Adrenal gland (tissue), 5 donors: ENCODE measurements around the gene WDR59.

Experiments used
- CTCF ChIP-seq, 6 experiments: fragments of 450-650 bp in 4 of 6; fragments of 200-600 bp in 2 of 6; sonication (generic) in 1 of 6; IDR thresholded peaks; 1 replicate in 5 of 6; 2 replicates in 1 of 6; pipeline versions ENCODE4 v1.5.1 to v1.8.0; 2016 to 2021; ENCODE audit warnings: antibody characterized with exemption in 6 of 6, mild to moderate bottlenecking in 2 of 6, moderate library complexity in 1 of 6
- POLR2A ChIP-seq, 2 donors: fragments of 450-650 bp; IDR thresholded peaks; one replicate each; pipeline ENCODE4 v1.6.1; 2017; ENCODE audit warnings: antibody characterized with exemption in 2 of 2, mild to moderate bottlenecking in 2 of 2, moderate library complexity in 1 of 2
- donor health status: DM: no; HTN: no; CAD: no.

- TF ChIP-seq POLR2A (IDR thresholded peaks at IDR 0.05) (no peak), CTCF (IDR thresholded peaks at IDR 0.05) (no peak)
These were observed 143.0 kb downstream of the WDR59 start for GRCh38 chr16:74841904-74842303.
